ENCODE data around the gene GBF1.
A peak's percentile ranks its signal among the peaks of the same experiment; 100 is the strongest.
"Not testable (repeated sequence)": the region's sequence is repeated elsewhere in the genome, so short reads cannot be mapped to it uniquely, and the experiment has no call there.

GBF1 gene

GRCh38 chr10:102233997-102234396 is 11.3 kb upstream of the GBF1 start:
- DNase-seq: no peak

- DNase-seq: no peak
Measured at GRCh38 chr10:102234888-102235597, 10.3 kb upstream of the GBF1 start.

GRCh38 chr10:102235598-102235920 is 9.8 kb upstream of the GBF1 start:
- no peak for DNase-seq

- no peak for DNase-seq
Measured at GRCh38 chr10:102236006-102236405, 9.3 kb upstream of the GBF1 start.

- DNase-seq: no peak
Measured at GRCh38 chr10:102237711-102238252, 7.5 kb upstream of the GBF1 start.

GRCh38 chr10:102240467-102241031 is 4.8 kb upstream of the GBF1 start:
- no peak for DNase-seq

- no peak for DNase-seq
Measured at GRCh38 chr10:102241032-102241443, 4.3 kb upstream of the GBF1 start.

GRCh38 chr10:102241444-102242117 is 3.8 kb upstream of the GBF1 start, which contains the start of gene PITX3:
TSS of gene PITX3 (minus strand) at chr10:102241512. CDS start at chr10:102232080, 9,432 bp downstream.
- peak in 43 of 51 donors; percentile 8 to 78 (median 49) for DNase-seq

GRCh38 chr10:102242118-102242485 is 3.2 kb upstream of the GBF1 start:
- DNase-seq: no peak

- DNase-seq: no peak
Measured at GRCh38 chr10:102243309-102243708, 2.0 kb upstream of the GBF1 start.

- DNase-seq: no peak
Measured at GRCh38 chr10:102245932-102246251, 560 bp downstream of the GBF1 start.

- no peak for DNase-seq
Measured at GRCh38 chr10:102246261-102246660, 929 bp downstream of the GBF1 start.

GRCh38 chr10:102247734-102248133 is 2.4 kb downstream of the GBF1 start:
- peak in 2 of 51 donors; percentile 9 to 47 for DNase-seq

- not testable (repeated sequence) for DNase-seq
Measured at GRCh38 chr10:102252508-102252907, 7.2 kb downstream of the GBF1 start.

- DNase-seq: no peak
Measured at GRCh38 chr10:102254426-102254825, 9.1 kb downstream of the GBF1 start.

GRCh38 chr10:102255404-102255803 is 10.1 kb downstream of the GBF1 start:
- DNase-seq: no peak

- no peak for DNase-seq
Measured at GRCh38 chr10:102261196-102261595, 15.9 kb downstream of the GBF1 start.

GRCh38 chr10:102261842-102262241 is 16.5 kb downstream of the GBF1 start:
- no peak for DNase-seq

GRCh38 chr10:102262744-102263370 is 17.5 kb downstream of the GBF1 start:
- no peak for DNase-seq

- DNase-seq: no peak
Measured at GRCh38 chr10:102264371-102264770, 19.0 kb downstream of the GBF1 start.

- DNase-seq: no peak
Measured at GRCh38 chr10:102266670-102267069, 21.3 kb downstream of the GBF1 start.

- no peak for DNase-seq
Measured at GRCh38 chr10:102267748-102268147, 22.4 kb downstream of the GBF1 start.
